ENCODE results near the gene NCR1. TPM values are rescaled to one million over a fixed set of nuclear protein-coding genes. Genes with fewer than 3 reads are reported as not detected.
"Not testable (repeated sequence)": the region's sequence is repeated elsewhere in the genome, so short reads cannot be mapped to it uniquely, and the experiment has no call there.

NCR1 gene
- total RNA-seq, 2 donors from 2014 or later, result not detected

DNA sequence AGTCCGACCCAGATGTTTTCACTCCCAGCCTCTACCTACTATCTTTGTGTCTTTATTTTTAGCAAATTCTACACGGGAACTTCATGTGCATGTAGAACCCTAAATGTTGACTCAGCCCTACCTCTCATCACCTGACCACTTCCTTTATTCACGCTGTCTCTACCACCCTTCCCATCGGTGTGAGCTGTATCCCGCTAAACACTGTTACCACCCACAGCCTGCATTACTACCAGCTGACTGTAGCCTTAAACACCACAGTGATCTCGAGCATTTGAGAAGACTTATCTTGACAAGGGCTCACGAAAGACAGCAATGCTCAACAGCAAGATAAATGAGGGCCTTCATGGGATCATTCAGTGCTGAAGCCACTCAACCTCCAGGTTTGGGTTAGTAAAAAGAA, 15.1 kb downstream of the NCR1 start:
- no peak for ATAC-seq
- H3K4me3 Mint-ChIP-seq, result no peak overlapping the region

DNA sequence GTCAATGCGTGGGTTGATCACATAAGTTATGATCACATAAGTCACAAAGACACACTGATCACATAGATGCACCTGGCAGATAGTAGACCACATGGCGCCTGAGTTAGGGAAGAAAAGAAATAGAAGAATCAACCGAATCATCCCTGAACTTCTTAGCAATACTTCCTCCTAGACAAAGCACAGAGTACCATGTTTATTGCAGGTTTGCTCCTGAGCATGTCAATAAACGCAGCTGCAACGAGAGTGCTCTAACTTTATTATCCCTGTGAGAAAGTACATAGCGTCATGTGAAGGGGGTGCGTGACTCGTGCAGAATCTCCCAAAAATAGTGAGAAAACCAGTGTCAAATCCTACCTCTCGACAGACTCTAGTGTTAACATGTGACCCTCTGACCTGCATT, 17.3 kb downstream of the NCR1 start:
- Mint-ChIP-seq H3K4me3 (no peak overlapping the region), H3K4me1 (no peaks in the 10 kb centered on the region), H3K36me3 (ENCODE audit: low read depth) (peaks cover 4% of the 10 kb centered on the region), H3K27ac (no peak overlapping the region), H3K27me3 (peaks cover 14% of the 10 kb centered on the region)
- no peak for DNase-seq
- no peaks in the 10 kb centered on the region for H3K9me3 ChIP-seq (ENCODE audit: control insufficient read depth, low read length, poor library complexity, severe bottlenecking)
- ATAC-seq, result no peak

More for the DNA sequence above, 15.1 kb downstream of the NCR1 start:
- H3K9me3 ChIP-seq (ENCODE audit: control insufficient read depth, low read length, poor library complexity, severe bottlenecking), result no peaks in the 10 kb centered on the region
- Mint-ChIP-seq H3K27ac (no peak overlapping the region), H3K4me1 (no peaks in the 10 kb centered on the region), H3K36me3 (ENCODE audit: low read depth) (peaks cover 7% of the 10 kb centered on the region), H3K27me3 (peaks cover 18% of the 10 kb centered on the region)
- no peak for DNase-seq

DNA sequence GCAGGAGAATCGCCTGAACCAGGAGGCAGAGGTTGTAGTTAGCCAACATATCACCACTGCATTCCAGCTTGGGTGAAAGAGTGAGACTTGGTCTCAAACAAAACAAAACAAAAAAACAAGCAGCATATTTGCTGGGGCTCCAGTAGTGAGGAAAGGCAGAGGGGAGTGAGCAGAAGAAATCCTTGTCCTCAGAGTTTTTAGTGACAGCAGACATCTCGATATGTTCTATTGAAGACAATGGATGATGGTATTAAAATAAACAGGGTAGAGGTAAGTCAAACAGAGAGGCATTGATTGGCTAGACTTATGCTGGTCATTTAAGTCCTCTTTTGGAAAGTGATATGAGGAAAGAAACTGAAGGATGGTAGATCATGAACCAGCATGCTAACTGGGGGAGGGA, 22.4 kb downstream of the NCR1 start:
- H3K36me3 Mint-ChIP-seq (ENCODE audit: low read depth), result no peaks in the 10 kb centered on the region
- H3K27ac Mint-ChIP-seq, result no peak overlapping the region
- H3K9me3 ChIP-seq (ENCODE audit: control insufficient read depth, low read length, poor library complexity, severe bottlenecking), result no peaks in the 10 kb centered on the region
- ATAC-seq (no peak), DNase-seq (no peak)
- no peak overlapping the region for H3K4me3 Mint-ChIP-seq
- H3K4me1 Mint-ChIP-seq, result no peaks in the 10 kb centered on the region
- H3K27me3 Mint-ChIP-seq, result no peaks in the 10 kb centered on the region

DNA sequence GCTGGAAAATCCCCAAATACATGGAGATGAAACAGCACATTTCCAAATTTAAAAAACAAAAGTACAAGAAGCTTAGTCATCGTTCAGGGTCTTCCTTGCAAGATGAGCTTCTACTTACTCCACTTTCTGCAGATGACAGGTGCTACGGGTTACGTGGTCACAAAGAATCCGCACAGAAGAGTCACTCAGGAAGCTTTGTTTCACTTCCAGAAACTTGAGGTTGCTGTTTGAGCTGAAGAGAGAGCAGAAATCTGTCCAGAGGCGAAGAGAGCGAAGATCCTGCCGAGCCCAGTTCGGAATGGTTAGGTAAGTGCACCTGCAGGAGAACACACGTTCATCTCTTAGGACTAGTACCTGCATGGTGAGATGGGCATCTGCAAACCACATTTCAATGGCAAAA, 32.0 kb downstream of the NCR1 start:
- H3K27ac Mint-ChIP-seq, result no peak overlapping the region
- ATAC-seq, result no peak

DNA sequence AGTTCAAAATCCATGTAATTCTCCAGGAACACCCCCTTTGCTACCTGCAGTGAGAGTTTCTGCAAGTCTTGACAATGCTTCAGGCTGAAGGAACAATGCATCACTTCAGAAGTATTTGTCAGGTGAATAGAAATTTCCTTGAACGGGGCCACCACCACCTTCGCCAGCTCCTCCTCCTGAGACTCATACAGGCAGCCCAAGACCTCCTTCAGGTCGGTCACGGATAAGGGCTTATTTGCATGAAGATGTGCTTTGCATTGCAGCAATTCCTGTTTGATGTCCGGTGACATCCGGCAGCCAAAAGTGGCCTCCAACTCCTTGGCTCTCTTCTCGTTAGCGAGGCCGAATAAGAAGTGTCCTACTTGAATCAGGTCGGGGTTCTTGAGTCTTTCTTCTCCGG, 33.0 kb downstream of the NCR1 start:
- Mint-ChIP-seq H3K4me1 (no peaks in the 10 kb centered on the region), H3K36me3 (ENCODE audit: low read depth) (no peaks in the 10 kb centered on the region), H3K4me3 (no peak overlapping the region), H3K27me3 (peaks cover 14% of the 10 kb centered on the region), H3K27ac (no peak overlapping the region)
- H3K9me3 ChIP-seq (ENCODE audit: control insufficient read depth, low read length, poor library complexity, severe bottlenecking), result no peaks in the 10 kb centered on the region
- no peak for DNase-seq
- no peak for ATAC-seq

More for the DNA sequence above, 32.0 kb downstream of the NCR1 start:
- peaks cover 18% of the 10 kb centered on the region for H3K27me3 Mint-ChIP-seq
- no peaks in the 10 kb centered on the region for H3K36me3 Mint-ChIP-seq (ENCODE audit: low read depth)
- no peak for DNase-seq
- H3K9me3 ChIP-seq (ENCODE audit: control insufficient read depth, low read length, poor library complexity, severe bottlenecking), result no peaks in the 10 kb centered on the region
- no peaks in the 10 kb centered on the region for H3K4me1 Mint-ChIP-seq
- H3K4me3 Mint-ChIP-seq, result no peak overlapping the region

DNA sequence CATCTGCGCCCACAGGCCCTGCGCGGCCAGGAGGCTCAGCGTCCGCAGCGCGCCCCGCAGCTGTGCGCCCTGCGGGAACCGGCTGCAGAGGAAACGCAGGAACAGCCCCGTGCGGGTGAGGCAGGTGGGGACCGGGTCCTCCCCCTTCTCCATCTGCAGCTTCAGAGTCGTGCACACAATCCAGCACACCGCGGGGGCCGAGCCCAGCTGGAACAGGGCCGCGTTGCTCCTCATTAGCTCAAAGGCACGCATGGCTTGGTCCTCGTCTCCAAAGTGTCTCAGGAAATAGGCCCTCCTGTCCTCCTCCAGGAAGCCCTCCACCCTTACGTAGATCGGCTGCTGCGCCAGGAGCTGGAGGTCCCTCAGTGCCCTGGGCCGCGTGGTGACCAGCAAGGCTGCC, 33.6 kb downstream of the NCR1 start:
- ATAC-seq; H3K27ac Mint-ChIP-seq; H3K4me1 Mint-ChIP-seq; H3K9me3 ChIP-seq (ENCODE audit: control insufficient read depth, low read length, poor library complexity, severe bottlenecking); DNase-seq; H3K36me3 Mint-ChIP-seq (ENCODE audit: low read depth); H3K4me3 Mint-ChIP-seq: not testable (repeated sequence)
- H3K27me3 Mint-ChIP-seq, result peaks cover 14% of the 10 kb centered on the region

DNA sequence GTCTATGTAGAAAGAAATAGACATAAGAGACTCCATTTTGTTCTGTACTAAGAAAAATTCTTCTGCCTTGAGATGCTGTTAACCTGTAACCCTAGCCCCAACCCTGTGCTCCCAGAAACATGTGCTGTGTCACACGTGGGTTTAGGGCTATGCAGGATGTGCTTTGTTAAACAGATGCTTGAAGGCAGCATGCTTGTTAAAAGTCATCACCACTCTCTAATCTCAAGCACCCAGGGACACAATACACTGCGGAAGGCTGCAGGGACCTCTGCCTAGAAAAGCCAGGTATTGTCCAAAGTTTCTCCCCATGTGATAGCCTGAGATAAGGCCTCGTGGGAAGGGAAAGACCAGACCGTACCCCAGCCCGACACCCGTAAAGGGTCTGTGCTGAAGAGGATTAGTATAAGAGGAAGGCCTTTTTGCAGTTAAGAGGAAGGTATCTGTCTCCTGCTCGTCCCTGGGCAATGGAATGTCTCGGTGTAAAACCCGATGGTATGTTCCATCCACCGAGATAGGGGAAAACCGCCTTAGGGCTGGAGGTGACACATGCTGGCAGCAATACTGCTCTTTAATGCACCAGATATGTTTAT, 37.9 kb downstream of the NCR1 start:
- H3K4me1 Mint-ChIP-seq; H3K27me3 Mint-ChIP-seq; DNase-seq; H3K27ac Mint-ChIP-seq; H3K9me3 ChIP-seq (ENCODE audit: control insufficient read depth, low read length, poor library complexity, severe bottlenecking); ATAC-seq; H3K4me3 Mint-ChIP-seq; H3K36me3 Mint-ChIP-seq (ENCODE audit: low read depth): not testable (repeated sequence)

DNA sequence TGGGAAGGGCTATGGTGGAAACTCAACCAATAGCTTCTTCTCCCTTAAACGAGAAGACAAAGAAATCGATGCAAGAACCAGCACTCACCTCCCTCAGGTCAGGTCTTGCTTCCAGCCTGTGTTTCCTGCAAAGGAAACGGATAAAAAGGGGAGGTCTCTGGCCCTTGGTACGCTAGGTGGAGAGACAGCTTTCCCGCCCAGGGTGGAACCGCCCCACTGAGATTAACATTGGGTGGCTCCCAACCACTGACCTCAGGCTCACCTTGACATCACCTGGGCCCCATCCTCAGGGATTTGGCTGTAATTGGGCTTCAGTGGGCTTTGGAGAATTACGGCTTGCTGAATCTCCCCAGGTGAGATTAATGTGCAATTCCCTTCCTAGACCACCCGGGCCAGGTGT, 41.4 kb downstream of the NCR1 start, which contains the start of gene NLRP7:
Gene NLRP7 (minus strand): TSS at position 150 of the 400 bp plus-strand sequence.
- no peaks in the 10 kb centered on the region for H3K9me3 ChIP-seq (ENCODE audit: control insufficient read depth, low read length, poor library complexity, severe bottlenecking)
- Mint-ChIP-seq H3K27me3 (peaks cover 7% of the 10 kb centered on the region), H3K36me3 (ENCODE audit: low read depth) (no peaks in the 10 kb centered on the region), H3K4me3 (no peak within 1 kb of the TSS), H3K27ac (no peak within 1 kb of the TSS), H3K4me1 (no peaks in the 10 kb centered on the region)
- DNase-seq, result no peak
- ATAC-seq, result no peak

DNA sequence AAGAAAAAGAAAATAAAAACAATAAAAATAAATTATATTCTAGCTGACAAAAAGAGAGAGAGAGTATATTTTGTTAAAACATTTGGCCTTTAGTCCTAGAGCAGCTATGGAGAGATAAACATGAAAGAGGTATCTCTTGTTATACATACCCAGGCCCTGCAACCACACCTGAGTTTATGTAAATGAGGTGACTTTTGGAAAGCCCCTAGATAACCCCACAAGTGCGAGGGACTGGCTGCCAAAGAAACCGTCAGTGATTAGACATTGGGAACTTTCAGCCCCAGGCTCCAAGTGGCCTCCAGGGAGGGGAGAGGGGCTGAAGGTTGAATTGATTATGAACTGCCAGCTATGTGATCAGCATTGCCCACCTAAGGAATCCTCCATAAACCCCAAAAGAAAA, 43.5 kb downstream of the NCR1 start:
- H3K27me3 Mint-ChIP-seq, result peaks cover 15% of the 10 kb centered on the region
- no peak overlapping the region for H3K4me3 Mint-ChIP-seq
- no peaks in the 10 kb centered on the region for H3K4me1 Mint-ChIP-seq
- no peak overlapping the region for H3K27ac Mint-ChIP-seq
- no peak for DNase-seq
- no peak for ATAC-seq
- H3K36me3 Mint-ChIP-seq (ENCODE audit: low read depth), result no peaks in the 10 kb centered on the region
- no peaks in the 10 kb centered on the region for H3K9me3 ChIP-seq (ENCODE audit: control insufficient read depth, low read length, poor library complexity, severe bottlenecking)

DNA sequence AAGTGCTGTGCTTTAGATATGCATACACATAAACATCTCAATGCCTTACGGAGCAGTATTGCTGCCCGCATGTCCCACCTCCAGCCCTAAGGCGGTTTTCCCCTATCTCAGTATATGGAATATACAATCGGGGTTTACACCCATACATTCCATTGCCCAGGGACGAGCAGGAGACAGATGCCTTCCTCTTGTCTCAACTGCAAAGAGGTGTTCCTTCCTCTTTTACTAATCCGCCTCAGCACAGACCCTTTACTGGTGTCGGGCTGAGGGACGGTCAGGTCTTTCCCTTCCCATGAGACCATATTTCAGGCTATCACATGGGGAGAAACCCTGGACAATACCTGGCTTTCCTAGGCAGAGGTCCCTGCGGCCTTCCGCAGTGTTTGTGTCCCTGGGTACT, 44.6 kb downstream of the NCR1 start:
- not testable (repeated sequence) for H3K36me3 Mint-ChIP-seq (ENCODE audit: low read depth); H3K4me3 Mint-ChIP-seq; DNase-seq; H3K27ac Mint-ChIP-seq; ATAC-seq; H3K4me1 Mint-ChIP-seq; H3K9me3 ChIP-seq (ENCODE audit: control insufficient read depth, low read length, poor library complexity, severe bottlenecking)
- H3K27me3 Mint-ChIP-seq, result peaks cover 15% of the 10 kb centered on the region

DNA sequence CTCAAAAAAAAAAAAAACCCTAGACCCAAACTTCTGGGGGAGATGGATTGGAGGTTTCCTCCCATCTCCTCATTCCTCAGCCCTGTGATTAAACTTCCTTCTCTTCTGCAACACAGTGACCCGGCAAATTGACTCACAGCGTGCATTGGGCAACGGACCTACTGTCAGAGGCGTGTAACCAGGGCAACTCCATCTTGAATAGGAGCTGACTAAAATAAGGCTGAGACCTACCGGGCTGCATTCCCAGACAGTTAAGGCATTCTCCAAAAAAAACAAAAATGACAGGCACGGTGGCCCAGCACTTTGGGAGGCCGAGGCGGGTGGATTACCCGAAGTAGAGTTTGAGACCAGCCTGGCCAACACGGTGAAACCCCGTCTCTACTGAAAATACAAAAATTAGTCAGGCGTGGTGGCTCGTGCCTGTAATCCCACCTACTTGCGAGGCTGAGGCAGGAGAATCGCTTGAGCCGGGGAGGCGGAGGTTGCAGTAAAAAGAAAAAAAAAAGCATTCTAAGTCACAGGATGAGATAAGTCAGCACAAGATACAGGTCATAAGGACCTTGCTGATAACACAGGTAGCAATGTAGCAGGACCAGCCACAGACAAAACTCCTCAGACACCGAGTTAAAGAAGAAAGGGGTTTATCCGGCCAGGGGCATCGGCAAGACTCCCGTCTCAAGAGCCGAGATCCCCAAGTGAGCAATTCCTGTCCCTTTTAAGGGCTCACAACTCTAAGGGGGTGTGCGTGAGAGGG, 46.8 kb downstream of the NCR1 start:
- Mint-ChIP-seq H3K36me3 (ENCODE audit: low read depth) (no peaks in the 10 kb centered on the region), H3K4me3 (no peak overlapping the region), H3K27ac (no peak overlapping the region), H3K4me1 (no peaks in the 10 kb centered on the region), H3K27me3 (peaks cover 20% of the 10 kb centered on the region)
- H3K9me3 ChIP-seq (ENCODE audit: control insufficient read depth, low read length, poor library complexity, severe bottlenecking), result no peaks in the 10 kb centered on the region
- ATAC-seq (no peak), DNase-seq (no peak)

DNA sequence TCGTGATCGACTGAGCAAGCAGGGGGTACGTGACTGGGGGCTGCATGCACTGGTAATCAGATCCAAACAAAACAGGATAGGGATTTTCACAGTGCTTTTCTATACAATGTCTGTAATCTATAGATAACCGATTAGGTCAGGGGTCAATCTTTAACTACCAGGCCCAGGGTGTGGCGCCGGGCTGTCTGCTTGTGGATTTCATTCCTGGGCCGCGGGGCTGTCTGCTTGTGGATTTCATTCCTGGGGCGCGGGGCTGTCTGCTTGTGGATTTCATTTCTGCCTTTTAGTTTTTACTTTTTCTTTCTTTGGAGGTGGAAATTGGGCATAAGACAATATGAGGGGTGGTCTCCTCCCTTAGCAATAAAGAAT, 47.4 kb downstream of the NCR1 start:
- H3K9me3 ChIP-seq (ENCODE audit: control insufficient read depth, low read length, poor library complexity, severe bottlenecking); H3K4me1 Mint-ChIP-seq; H3K27ac Mint-ChIP-seq; ATAC-seq; H3K4me3 Mint-ChIP-seq; DNase-seq; H3K36me3 Mint-ChIP-seq (ENCODE audit: low read depth): not testable (repeated sequence)
- peaks cover 20% of the 10 kb centered on the region for H3K27me3 Mint-ChIP-seq

DNA sequence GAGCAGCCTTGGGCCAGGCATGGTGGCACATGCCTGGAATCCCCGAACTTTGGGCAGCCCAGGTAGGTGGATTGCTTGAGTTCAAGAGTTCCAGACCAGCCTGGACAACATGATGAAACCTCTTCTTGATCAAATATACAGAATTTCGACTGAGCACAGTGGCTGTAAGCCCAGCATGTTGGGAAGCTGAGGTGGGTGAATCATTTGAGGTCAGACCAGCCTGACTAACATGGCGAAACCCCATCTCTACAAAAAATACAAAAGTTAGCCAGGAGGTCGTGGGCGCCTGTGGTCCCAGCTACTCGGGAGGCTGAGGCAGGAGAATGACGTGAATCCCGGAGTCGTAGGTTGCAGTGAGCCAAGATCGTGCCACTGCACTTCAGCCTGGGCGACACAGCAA, 49.4 kb downstream of the NCR1 start:
- H3K27ac Mint-ChIP-seq, result no peak overlapping the region
- H3K9me3 ChIP-seq (ENCODE audit: control insufficient read depth, low read length, poor library complexity, severe bottlenecking), result peaks cover 3% of the 10 kb centered on the region
- peaks cover 6% of the 10 kb centered on the region for H3K4me1 Mint-ChIP-seq
- H3K27me3 Mint-ChIP-seq, result peaks cover 21% of the 10 kb centered on the region
- no peak overlapping the region for H3K4me3 Mint-ChIP-seq
- DNase-seq (no peak), ATAC-seq (no peak)
- no peaks in the 10 kb centered on the region for H3K36me3 Mint-ChIP-seq (ENCODE audit: low read depth)

DNA sequence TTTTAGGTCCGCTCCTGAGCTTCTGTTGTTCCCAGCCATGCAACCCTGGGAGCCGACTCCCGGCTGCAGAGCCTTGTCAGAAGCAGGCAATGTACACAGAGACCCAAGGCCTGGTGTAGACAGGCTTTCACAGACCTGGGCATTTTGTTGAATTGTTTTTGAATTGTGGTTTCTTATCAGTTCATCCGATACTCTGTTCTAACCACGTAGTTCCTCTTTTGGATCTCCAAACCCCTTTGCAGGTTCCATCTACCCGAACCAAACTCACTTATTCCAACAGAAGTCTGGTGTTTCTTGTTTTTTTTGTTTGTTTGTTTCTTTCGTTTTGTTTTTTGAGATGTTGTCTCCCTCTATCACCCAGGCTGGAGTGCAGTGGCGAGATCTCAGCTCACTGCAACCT, 53.9 kb downstream of the NCR1 start:
- Mint-ChIP-seq H3K4me1 (peaks cover 6% of the 10 kb centered on the region), H3K36me3 (ENCODE audit: low read depth) (no peaks in the 10 kb centered on the region), H3K27ac (no peak overlapping the region), H3K4me3 (peak overlapping the region; percentile 59), H3K27me3 (peaks cover 13% of the 10 kb centered on the region)
- DNase-seq (no peak), ATAC-seq (no peak)
- H3K9me3 ChIP-seq (ENCODE audit: control insufficient read depth, low read length, poor library complexity, severe bottlenecking), result peaks cover 3% of the 10 kb centered on the region

All from T-helper 17 cell (primary cell).